Transverse colon (tissue), 3 donors: ENCODE results near the gene RCCD1.

Experiments used
- EP300 ChIP-seq: sonication (generic); formaldehyde crosslinking; IDR thresholded peaks from one replicate; pipeline ENCODE4 v1.6.1; 2017; ENCODE audit warnings: antibody characterized with exemption, low read depth
- POLR2AphosphoS5 ChIP-seq, 3 donors: sonication (generic); formaldehyde crosslinking; IDR thresholded peaks; one replicate each; pipeline ENCODE4 v1.6.1; 2016; ENCODE audit warnings: antibody characterized with exemption in 3 of 3

- TF ChIP-seq POLR2AphosphoS5 (IDR thresholded peaks at IDR 0.05) (no peak), EP300 (no peak)
These were observed 24.9 kb downstream of the RCCD1 start for GRCh38 chr15:90979582-90979981.
